ENCODE results near the gene LGALSL. TPM values are rescaled to one million over a fixed set of nuclear protein-coding genes. Genes with fewer than 3 reads are reported as not detected.

LGALSL gene
- total RNA-seq, 1 donor from 2014 or later = 22.6 TPM

- H3K36me3 Mint-ChIP-seq (ENCODE audit: insufficient read depth) = peaks cover 13% of the 10 kb centered on the region
- peak overlapping the region; percentile 88 for H3K27ac Mint-ChIP-seq
- H3K4me3 Mint-ChIP-seq (ENCODE audit: low read depth) = peak overlapping the region; percentile 82
- no peaks in the 10 kb centered on the region for H3K9me3 Mint-ChIP-seq (ENCODE audit: low read depth)
- peaks cover 17% of the 10 kb centered on the region for H3K4me1 Mint-ChIP-seq (ENCODE audit: low read depth)
- H3K27me3 Mint-ChIP-seq = no peaks in the 10 kb centered on the region
- TF ChIP-seq CTCF (IDR thresholded peaks at IDR 0.05; ENCODE audit: unreplicated experiment) = no peak
- peak; percentile 50 for DNase-seq (ENCODE audit: low spot score, unreplicated experiment)
These were observed 697 bp downstream of the LGALSL start for GRCh38 chr2:64454386-64455332.

DNA sequence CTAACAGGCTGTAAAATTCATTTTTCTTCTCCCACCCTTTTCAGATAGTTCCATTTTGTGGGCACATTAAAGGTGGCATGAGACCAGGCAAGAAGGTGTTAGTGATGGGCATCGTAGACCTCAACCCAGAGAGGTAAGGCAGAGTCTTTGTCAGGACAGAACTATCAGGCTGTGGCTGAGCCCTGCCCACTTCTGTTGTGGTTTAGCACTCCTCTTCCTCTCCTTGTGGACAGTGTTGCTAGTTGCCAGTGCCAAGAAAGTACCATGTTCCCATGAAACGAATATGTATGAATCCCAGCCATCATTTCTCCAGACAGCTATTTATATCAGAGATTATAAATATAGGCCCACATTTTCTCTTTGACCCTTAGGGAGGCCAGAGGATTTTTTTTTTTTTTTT lies 1.6 kb downstream of the LGALSL start:
- TF ChIP-seq CTCF (IDR thresholded peaks at IDR 0.05; ENCODE audit: unreplicated experiment) = no peak
- H3K4me3 Mint-ChIP-seq (ENCODE audit: low read depth) = peak overlapping the region; percentile 82
- peaks cover 20% of the 10 kb centered on the region for H3K4me1 Mint-ChIP-seq (ENCODE audit: low read depth)
- no peak for DNase-seq (ENCODE audit: low spot score, unreplicated experiment)
- H3K36me3 Mint-ChIP-seq (ENCODE audit: insufficient read depth) = peaks cover 14% of the 10 kb centered on the region
- H3K27ac Mint-ChIP-seq = peak overlapping the region; percentile 88
- H3K9me3 Mint-ChIP-seq (ENCODE audit: low read depth) = no peaks in the 10 kb centered on the region
- H3K27me3 Mint-ChIP-seq = no peaks in the 10 kb centered on the region

DNA sequence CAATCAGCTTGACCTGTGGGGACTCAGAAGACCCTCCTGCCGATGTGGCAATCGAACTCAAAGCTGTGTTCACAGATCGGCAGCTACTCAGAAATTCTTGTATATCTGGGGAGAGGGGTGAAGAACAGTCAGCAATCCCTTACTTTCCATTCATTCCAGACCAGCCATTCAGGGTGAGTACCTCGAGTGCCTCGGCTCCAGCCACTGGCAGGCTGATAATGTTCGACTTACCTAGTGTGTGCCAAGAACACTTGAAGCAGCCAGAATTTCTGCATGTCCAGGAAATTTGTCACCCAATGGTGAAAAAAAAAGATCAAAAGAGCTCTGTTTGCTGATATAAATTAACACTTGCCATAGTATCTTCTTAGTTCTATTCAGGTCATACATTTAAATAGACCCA lies 2.3 kb downstream of the LGALSL start:
- Mint-ChIP-seq H3K27ac (no peak overlapping the region), H3K4me1 (ENCODE audit: low read depth) (peaks cover 20% of the 10 kb centered on the region), H3K4me3 (ENCODE audit: low read depth) (no peak overlapping the region), H3K36me3 (ENCODE audit: insufficient read depth) (peaks cover 14% of the 10 kb centered on the region), H3K9me3 (ENCODE audit: low read depth) (no peaks in the 10 kb centered on the region), H3K27me3 (no peaks in the 10 kb centered on the region)
- no peak for TF ChIP-seq CTCF (IDR thresholded peaks at IDR 0.05; ENCODE audit: unreplicated experiment)
- no peak for DNase-seq (ENCODE audit: low spot score, unreplicated experiment)

DNA sequence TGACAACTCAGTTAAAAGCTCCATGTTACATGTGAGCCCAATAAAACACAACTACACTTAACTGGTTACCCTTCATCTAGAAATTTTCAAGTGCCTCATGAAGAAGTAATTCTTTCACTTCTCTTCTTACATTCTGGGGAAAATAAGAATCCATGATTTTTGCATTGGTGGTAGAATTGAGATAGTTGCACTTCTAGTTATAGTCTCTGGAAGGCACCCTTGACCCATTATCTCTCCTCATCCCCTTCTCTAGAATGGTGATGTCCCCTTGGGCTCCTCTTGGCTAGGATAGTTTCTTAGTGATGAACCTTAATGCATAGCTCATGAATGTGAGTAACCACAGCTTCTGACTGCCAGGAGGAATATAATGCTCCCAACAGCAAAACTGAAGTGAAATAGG lies 3.6 kb downstream of the LGALSL start:
- no peak for DNase-seq (ENCODE audit: low spot score, unreplicated experiment)
- no peaks in the 10 kb centered on the region for H3K27me3 Mint-ChIP-seq
- H3K4me3 Mint-ChIP-seq (ENCODE audit: low read depth) = no peak overlapping the region
- H3K9me3 Mint-ChIP-seq (ENCODE audit: low read depth) = no peaks in the 10 kb centered on the region
- peaks cover 18% of the 10 kb centered on the region for H3K4me1 Mint-ChIP-seq (ENCODE audit: low read depth)
- no peak for TF ChIP-seq CTCF (IDR thresholded peaks at IDR 0.05; ENCODE audit: unreplicated experiment)
- H3K36me3 Mint-ChIP-seq (ENCODE audit: insufficient read depth) = peaks cover 14% of the 10 kb centered on the region
- H3K27ac Mint-ChIP-seq = no peak overlapping the region

DNA sequence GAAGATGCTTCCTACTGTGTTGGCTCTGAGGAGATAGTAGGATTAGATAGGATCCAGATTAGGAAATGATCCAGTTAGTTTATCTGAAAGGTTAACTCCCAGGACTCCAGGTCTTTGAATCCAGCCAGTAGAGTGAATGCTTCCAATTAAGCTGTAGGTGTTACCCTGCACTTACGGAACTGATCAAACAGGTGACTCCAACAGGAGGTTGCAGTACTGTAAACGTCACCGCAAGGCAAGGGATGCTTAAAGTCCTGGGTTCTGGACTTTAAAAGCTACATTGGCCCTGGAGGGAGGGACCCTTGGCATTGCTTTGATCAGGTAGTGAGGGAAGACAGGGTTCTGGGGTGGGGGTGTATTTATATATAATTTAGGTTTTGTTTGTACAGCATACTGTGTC lies 5.6 kb downstream of the LGALSL start:
- no peak for TF ChIP-seq CTCF (IDR thresholded peaks at IDR 0.05; ENCODE audit: unreplicated experiment)
- no peak for DNase-seq (ENCODE audit: low spot score, unreplicated experiment)
- H3K9me3 Mint-ChIP-seq (ENCODE audit: low read depth) = no peaks in the 10 kb centered on the region
- no peak overlapping the region for H3K4me3 Mint-ChIP-seq (ENCODE audit: low read depth)
- H3K4me1 Mint-ChIP-seq (ENCODE audit: low read depth) = peaks cover 15% of the 10 kb centered on the region
- H3K27me3 Mint-ChIP-seq = no peaks in the 10 kb centered on the region
- H3K36me3 Mint-ChIP-seq (ENCODE audit: insufficient read depth) = peaks cover 14% of the 10 kb centered on the region
- peak overlapping the region; percentile 69 for H3K27ac Mint-ChIP-seq
